ENCODE measurements around the gene RASGRF1. TPM values are rescaled to one million over a fixed set of nuclear protein-coding genes. Genes with fewer than 3 reads are reported as not detected.

Gene RASGRF1
- polyA plus RNA-seq, 1 donor (not counting 4 experiments of a cell fraction or from before 2014, with no cell fraction given), result 0.08 TPM

GRCh38 chr15:79093352-79093935 is 2.9 kb upstream of the RASGRF1 start:
- no peaks in the 10 kb centered on the region for H3K36me3 ChIP-seq (ENCODE audit: control insufficient read depth in 2 of 2, extremely low read depth in 1 of 2, insufficient read depth in 2 of 2, low read length in 2 of 2)
- no peaks in the 10 kb centered on the region for H4K20me1 ChIP-seq (ENCODE audit: control insufficient read depth, extremely low read depth, insufficient read depth, low read length)
- dilution Hi-C loops (cut with MboI; ENCODE audit: extremely low pct_ligation_motif_present, low sequenced_read_pairs), result no loop called here
- FAIRE-seq, result no peak
- no peak overlapping the region for H2AFZ ChIP-seq (ENCODE audit: control insufficient read depth, low read length)
- DNase-seq (ENCODE audit: low read depth, low spot score), result no peak
- H3K9me3 ChIP-seq (ENCODE audit: control insufficient read depth, low read depth, low read length), result no peaks in the 10 kb centered on the region
- no peak overlapping the region for H3K4me2 ChIP-seq (ENCODE audit: control insufficient read depth, extremely low read depth, insufficient read depth, low read depth, low read length)
- H3K4me1 ChIP-seq (ENCODE audit: control insufficient read depth, extremely low read depth, insufficient read depth, low read length), result no peaks in the 10 kb centered on the region
- H3K9me1 ChIP-seq (ENCODE audit: control insufficient read depth, extremely low read depth, insufficient read depth, low read length), result no peaks in the 10 kb centered on the region
- peaks cover 49% of the 10 kb centered on the region for H3K27me3 ChIP-seq (ENCODE audit: control insufficient read depth, extremely low read depth, insufficient read depth, low read length)
- no peak overlapping the region for H3K27ac ChIP-seq (ENCODE audit: control insufficient read depth, insufficient read depth, low read length)
- no peak overlapping the region for H3K4me3 ChIP-seq (ENCODE audit: control insufficient read depth in 2 of 3, extremely low read depth in 1 of 3, insufficient read depth in 2 of 3, low read depth in 1 of 3, low read length in 3 of 3)
- H3K79me2 ChIP-seq (ENCODE audit: control insufficient read depth, insufficient read depth, low read length), result no peaks in the 10 kb centered on the region
- no peak overlapping the region for H3K9ac ChIP-seq (ENCODE audit: control insufficient read depth, extremely low read depth, insufficient read depth, low read length)
- no peak for TF ChIP-seq EZH2 (IDR thresholded peaks at IDR 0.05; ENCODE audit: low read length)
- TF ChIP-seq, protein P1, sequence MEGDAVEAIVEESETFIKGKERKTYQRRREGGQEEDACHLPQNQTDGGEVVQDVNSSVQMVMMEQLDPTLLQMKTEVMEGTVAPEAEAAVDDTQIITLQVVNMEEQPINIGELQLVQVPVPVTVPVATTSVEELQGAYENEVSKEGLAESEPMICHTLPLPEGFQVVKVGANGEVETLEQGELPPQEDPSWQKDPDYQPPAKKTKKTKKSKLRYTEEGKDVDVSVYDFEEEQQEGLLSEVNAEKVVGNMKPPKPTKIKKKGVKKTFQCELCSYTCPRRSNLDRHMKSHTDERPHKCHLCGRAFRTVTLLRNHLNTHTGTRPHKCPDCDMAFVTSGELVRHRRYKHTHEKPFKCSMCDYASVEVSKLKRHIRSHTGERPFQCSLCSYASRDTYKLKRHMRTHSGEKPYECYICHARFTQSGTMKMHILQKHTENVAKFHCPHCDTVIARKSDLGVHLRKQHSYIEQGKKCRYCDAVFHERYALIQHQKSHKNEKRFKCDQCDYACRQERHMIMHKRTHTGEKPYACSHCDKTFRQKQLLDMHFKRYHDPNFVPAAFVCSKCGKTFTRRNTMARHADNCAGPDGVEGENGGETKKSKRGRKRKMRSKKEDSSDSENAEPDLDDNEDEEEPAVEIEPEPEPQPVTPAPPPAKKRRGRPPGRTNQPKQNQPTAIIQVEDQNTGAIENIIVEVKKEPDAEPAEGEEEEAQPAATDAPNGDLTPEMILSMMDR (optimal IDR thresholded peaks at IDR 0.05 in 1 of 3, IDR thresholded peaks at IDR 0.05 in 1 of 3, conservative IDR thresholded peaks at IDR 0.05 in 1 of 3; ENCODE audit: extremely low read depth in 1 of 3, insufficient read depth in 2 of 3, low read length in 3 of 3), result no peak

DNA sequence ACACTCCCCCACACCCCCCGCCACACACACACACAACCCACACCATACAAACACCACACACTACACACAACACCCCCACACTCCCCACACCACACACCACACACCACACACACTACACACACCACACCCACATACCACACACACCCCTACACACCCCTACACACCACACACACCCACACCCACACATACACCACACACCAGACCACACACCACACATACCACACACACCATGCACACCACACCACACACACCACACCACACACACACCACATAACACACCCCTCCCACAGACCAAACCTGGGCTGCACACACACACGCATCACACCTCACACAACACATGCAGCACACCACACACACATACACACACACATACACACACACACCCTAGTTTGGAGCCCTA is 1.8 kb upstream of the RASGRF1 start:
- no peak for TF ChIP-seq EZH2 (IDR thresholded peaks at IDR 0.05; ENCODE audit: low read length)
- TF ChIP-seq, protein P1 (optimal IDR thresholded peaks at IDR 0.05 in 1 of 3, IDR thresholded peaks at IDR 0.05 in 1 of 3, conservative IDR thresholded peaks at IDR 0.05 in 1 of 3; ENCODE audit: extremely low read depth in 1 of 3, insufficient read depth in 2 of 3, low read length in 3 of 3), result no peak
- Histone ChIP-seq H3K9ac (ENCODE audit: control insufficient read depth, extremely low read depth, insufficient read depth, low read length) (no peak overlapping the region), H3K4me1 (ENCODE audit: control insufficient read depth, extremely low read depth, insufficient read depth, low read length) (no peaks in the 10 kb centered on the region), H3K27ac (ENCODE audit: control insufficient read depth, insufficient read depth, low read length) (no peak overlapping the region), H3K36me3 (ENCODE audit: control insufficient read depth in 2 of 2, extremely low read depth in 1 of 2, insufficient read depth in 2 of 2, low read length in 2 of 2) (no peaks in the 10 kb centered on the region), H2AFZ (ENCODE audit: control insufficient read depth, low read length) (no peak overlapping the region), H4K20me1 (ENCODE audit: control insufficient read depth, extremely low read depth, insufficient read depth, low read length) (no peaks in the 10 kb centered on the region), H3K4me2 (ENCODE audit: control insufficient read depth, extremely low read depth, insufficient read depth, low read depth, low read length) (no peak overlapping the region), H3K9me1 (ENCODE audit: control insufficient read depth, extremely low read depth, insufficient read depth, low read length) (no peaks in the 10 kb centered on the region), H3K79me2 (ENCODE audit: control insufficient read depth, insufficient read depth, low read length) (no peaks in the 10 kb centered on the region), H3K9me3 (ENCODE audit: control insufficient read depth, low read depth, low read length) (no peaks in the 10 kb centered on the region), H3K27me3 (ENCODE audit: control insufficient read depth, extremely low read depth, insufficient read depth, low read length) (peaks cover 51% of the 10 kb centered on the region), H3K4me3 (ENCODE audit: control insufficient read depth in 2 of 3, extremely low read depth in 1 of 3, insufficient read depth in 2 of 3, low read depth in 1 of 3, low read length in 3 of 3) (no peak overlapping the region)
- dilution Hi-C loops (cut with MboI; ENCODE audit: extremely low pct_ligation_motif_present, low sequenced_read_pairs), result no loop called here
- FAIRE-seq, result no peak
- DNase-seq (ENCODE audit: low read depth, low spot score), result no peak
